Measurements from ENCODE around the gene CHMP4A. TPM values are rescaled to one million over a fixed set of nuclear protein-coding genes. Genes with fewer than 3 reads are reported as not detected.

CHMP4A gene
- total RNA-seq, 1 experiment from 2014 or later, result 56.7 TPM

- Histone ChIP-seq H3K4me3 (ENCODE audit: low read depth, low read length, poor library complexity, severe bottlenecking) (no peak overlapping the region), H3K9me3 (ENCODE audit: low read depth, low read length, poor library complexity, severe bottlenecking) (no peaks in the 10 kb centered on the region), H3K27ac (ENCODE audit: low read depth, low read length, poor library complexity, severe bottlenecking) (no peak overlapping the region), H3K27me3 (replicated peaks; ENCODE audit: insufficient read depth, low read depth, low read length, poor library complexity) (no peaks in the 10 kb centered on the region), H3K4me1 (ENCODE audit: insufficient read depth, low read length, poor library complexity, severe bottlenecking) (peaks cover 14% of the 10 kb centered on the region), H3K36me3 (ENCODE audit: insufficient read depth, low read length, poor library complexity, severe bottlenecking) (peaks cover 13% of the 10 kb centered on the region)
- no peak for DNase-seq (ENCODE audit: low spot score)
- ChIA-PET POLR2A (ENCODE audit: low non-redundant PET) (no interaction called here), CTCF (no interaction called here)
- intact Hi-C loops (cut with micrococcal nuclease; ENCODE audit: unreplicated experiment), result no loop called here
- no peak for TF ChIP-seq CTCF (conservative IDR thresholded peaks at IDR 0.05; ENCODE audit: low read depth, low read length)
- no peak for TF ChIP-seq EZH2 (IDR thresholded peaks at IDR 0.05; ENCODE audit: borderline replicate concordance, low read depth, low read length, poor library complexity, severe bottlenecking)
- BruUV-seq (replicated peaks), result no TSS peak
Measured at GRCh38 chr14:24192933-24193332, 20.4 kb downstream of the CHMP4A start.

- POLR2A ChIA-PET (ENCODE audit: low non-redundant PET), result no interaction called here
- H3K4me1 ChIP-seq (ENCODE audit: insufficient read depth, low read length, poor library complexity, severe bottlenecking), result peaks cover 19% of the 10 kb centered on the region
- H3K4me3 ChIP-seq (ENCODE audit: low read depth, low read length, poor library complexity, severe bottlenecking), result no peak overlapping the region
- H3K27me3 ChIP-seq (replicated peaks; ENCODE audit: insufficient read depth, low read depth, low read length, poor library complexity), result no peaks in the 10 kb centered on the region
- no peak overlapping the region for H3K27ac ChIP-seq (ENCODE audit: low read depth, low read length, poor library complexity, severe bottlenecking)
- TF ChIP-seq EZH2 (IDR thresholded peaks at IDR 0.05; ENCODE audit: borderline replicate concordance, low read depth, low read length, poor library complexity, severe bottlenecking) (no peak), CTCF (conservative IDR thresholded peaks at IDR 0.05; ENCODE audit: low read depth, low read length) (no peak)
- no peak for DNase-seq (ENCODE audit: low spot score)
- H3K9me3 ChIP-seq (ENCODE audit: low read depth, low read length, poor library complexity, severe bottlenecking), result no peaks in the 10 kb centered on the region
- intact Hi-C loops (cut with micrococcal nuclease; ENCODE audit: unreplicated experiment), result no loop called here
- CTCF ChIA-PET, result no interaction called here
- no TSS peak for BruUV-seq (replicated peaks)
- H3K36me3 ChIP-seq (ENCODE audit: insufficient read depth, low read length, poor library complexity, severe bottlenecking), result peaks cover 28% of the 10 kb centered on the region
Measured at GRCh38 chr14:24190416-24190815, 22.9 kb downstream of the CHMP4A start.

GRCh38 chr14:24189460-24189859, 23.8 kb downstream of the CHMP4A start:
- intact Hi-C loops (cut with micrococcal nuclease; ENCODE audit: unreplicated experiment), result loop anchor here (5.0 kb wide), 1 partner anchor 42 kb away; the partner anchor contains the start of genes PSME2 and RNF31
- Histone ChIP-seq H3K4me1 (ENCODE audit: insufficient read depth, low read length, poor library complexity, severe bottlenecking) (peaks cover 13% of the 10 kb centered on the region), H3K27me3 (replicated peaks; ENCODE audit: insufficient read depth, low read depth, low read length, poor library complexity) (no peaks in the 10 kb centered on the region), H3K36me3 (ENCODE audit: insufficient read depth, low read length, poor library complexity, severe bottlenecking) (peaks cover 38% of the 10 kb centered on the region), H3K9me3 (ENCODE audit: low read depth, low read length, poor library complexity, severe bottlenecking) (no peaks in the 10 kb centered on the region), H3K27ac (ENCODE audit: low read depth, low read length, poor library complexity, severe bottlenecking) (no peak overlapping the region), H3K4me3 (ENCODE audit: low read depth, low read length, poor library complexity, severe bottlenecking) (no peak overlapping the region)
- TF ChIP-seq EZH2 (IDR thresholded peaks at IDR 0.05; ENCODE audit: borderline replicate concordance, low read depth, low read length, poor library complexity, severe bottlenecking) (no peak), CTCF (conservative IDR thresholded peaks at IDR 0.05; ENCODE audit: low read depth, low read length) (no peak)
- DNase-seq (ENCODE audit: low spot score), result no peak
- CTCF ChIA-PET, result no interaction called here
- no TSS peak for BruUV-seq (replicated peaks)
- POLR2A ChIA-PET (ENCODE audit: low non-redundant PET), result no interaction called here
